ENCODE data around the gene TMED8.

The TMED8 gene

DNA sequence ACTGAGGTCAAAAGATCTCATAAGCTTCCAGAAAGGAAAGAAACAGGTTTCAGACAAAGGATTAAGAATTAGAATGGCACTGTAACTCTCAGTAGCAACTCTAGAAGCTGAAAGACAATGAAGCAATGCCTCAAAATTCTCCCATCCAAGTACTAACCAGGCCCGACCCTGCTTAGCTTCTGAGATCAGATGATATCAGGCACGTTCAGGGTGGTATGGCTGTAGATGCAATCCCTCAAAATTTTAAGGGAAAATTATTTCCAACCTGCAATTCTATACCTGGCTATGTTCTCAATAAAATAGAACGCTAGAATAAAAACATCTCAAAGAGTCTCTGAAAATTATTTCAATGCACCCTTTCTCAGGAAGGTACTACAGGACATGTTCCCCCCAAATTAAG, 26.9 kb upstream of the TMED8 start:
- ChIA-PET POLR2A (no interaction called here), CTCF (no interaction called here)
- TF ChIP-seq ZNF521 (tag by site-specific recombination; IDR thresholded peaks at IDR 0.05) (no peak), ZNF610 (tag by site-specific recombination; IDR thresholded peaks at IDR 0.05; ENCODE audit: borderline replicate concordance) (no peak), ZNF132 (tag by site-specific recombination; IDR thresholded peaks at IDR 0.05; ENCODE audit: borderline replicate concordance) (no peak), HOXD13 (CRISPR knock-in tag; IDR thresholded peaks at IDR 0.05; ENCODE audit: borderline replicate concordance) (no peak), GLI4 (tag by site-specific recombination; IDR thresholded peaks at IDR 0.05) (no peak), KLF7 (tag by site-specific recombination; IDR thresholded peaks at IDR 0.05; ENCODE audit: borderline replicate concordance) (no peak), ZNF623 (tag by site-specific recombination; IDR thresholded peaks at IDR 0.05) (no peak), ZNF658 (tag by site-specific recombination; IDR thresholded peaks at IDR 0.05) (no peak), ZNF37A (tag by site-specific recombination; IDR thresholded peaks at IDR 0.05) (no peak), ZNF792 (tag by site-specific recombination; IDR thresholded peaks at IDR 0.05) (no peak)
- TF ChIP-seq, protein P1, sequence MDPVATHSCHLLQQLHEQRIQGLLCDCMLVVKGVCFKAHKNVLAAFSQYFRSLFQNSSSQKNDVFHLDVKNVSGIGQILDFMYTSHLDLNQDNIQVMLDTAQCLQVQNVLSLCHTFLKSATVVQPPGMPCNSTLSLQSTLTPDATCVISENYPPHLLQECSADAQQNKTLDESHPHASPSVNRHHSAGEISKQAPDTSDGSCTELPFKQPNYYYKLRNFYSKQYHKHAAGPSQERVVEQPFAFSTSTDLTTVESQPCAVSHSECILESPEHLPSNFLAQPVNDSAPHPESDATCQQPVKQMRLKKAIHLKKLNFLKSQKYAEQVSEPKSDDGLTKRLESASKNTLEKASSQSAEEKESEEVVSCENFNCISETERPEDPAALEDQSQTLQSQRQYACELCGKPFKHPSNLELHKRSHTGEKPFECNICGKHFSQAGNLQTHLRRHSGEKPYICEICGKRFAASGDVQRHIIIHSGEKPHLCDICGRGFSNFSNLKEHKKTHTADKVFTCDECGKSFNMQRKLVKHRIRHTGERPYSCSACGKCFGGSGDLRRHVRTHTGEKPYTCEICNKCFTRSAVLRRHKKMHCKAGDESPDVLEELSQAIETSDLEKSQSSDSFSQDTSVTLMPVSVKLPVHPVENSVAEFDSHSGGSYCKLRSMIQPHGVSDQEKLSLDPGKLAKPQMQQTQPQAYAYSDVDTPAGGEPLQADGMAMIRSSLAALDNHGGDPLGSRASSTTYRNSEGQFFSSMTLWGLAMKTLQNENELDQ (tag by site-specific recombination; IDR thresholded peaks at IDR 0.05; ENCODE audit: low read depth) = no peak
- TF ChIP-seq, protein P2, sequence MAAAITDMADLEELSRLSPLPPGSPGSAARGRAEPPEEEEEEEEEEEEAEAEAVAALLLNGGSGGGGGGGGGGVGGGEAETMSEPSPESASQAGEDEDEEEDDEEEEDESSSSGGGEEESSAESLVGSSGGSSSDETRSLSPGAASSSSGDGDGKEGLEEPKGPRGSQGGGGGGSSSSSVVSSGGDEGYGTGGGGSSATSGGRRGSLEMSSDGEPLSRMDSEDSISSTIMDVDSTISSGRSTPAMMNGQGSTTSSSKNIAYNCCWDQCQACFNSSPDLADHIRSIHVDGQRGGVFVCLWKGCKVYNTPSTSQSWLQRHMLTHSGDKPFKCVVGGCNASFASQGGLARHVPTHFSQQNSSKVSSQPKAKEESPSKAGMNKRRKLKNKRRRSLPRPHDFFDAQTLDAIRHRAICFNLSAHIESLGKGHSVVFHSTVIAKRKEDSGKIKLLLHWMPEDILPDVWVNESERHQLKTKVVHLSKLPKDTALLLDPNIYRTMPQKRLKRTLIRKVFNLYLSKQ (tag by site-specific recombination; IDR thresholded peaks at IDR 0.05; ENCODE audit: borderline replicate concordance) = no peak
- TF ChIP-seq, protein P3, sequence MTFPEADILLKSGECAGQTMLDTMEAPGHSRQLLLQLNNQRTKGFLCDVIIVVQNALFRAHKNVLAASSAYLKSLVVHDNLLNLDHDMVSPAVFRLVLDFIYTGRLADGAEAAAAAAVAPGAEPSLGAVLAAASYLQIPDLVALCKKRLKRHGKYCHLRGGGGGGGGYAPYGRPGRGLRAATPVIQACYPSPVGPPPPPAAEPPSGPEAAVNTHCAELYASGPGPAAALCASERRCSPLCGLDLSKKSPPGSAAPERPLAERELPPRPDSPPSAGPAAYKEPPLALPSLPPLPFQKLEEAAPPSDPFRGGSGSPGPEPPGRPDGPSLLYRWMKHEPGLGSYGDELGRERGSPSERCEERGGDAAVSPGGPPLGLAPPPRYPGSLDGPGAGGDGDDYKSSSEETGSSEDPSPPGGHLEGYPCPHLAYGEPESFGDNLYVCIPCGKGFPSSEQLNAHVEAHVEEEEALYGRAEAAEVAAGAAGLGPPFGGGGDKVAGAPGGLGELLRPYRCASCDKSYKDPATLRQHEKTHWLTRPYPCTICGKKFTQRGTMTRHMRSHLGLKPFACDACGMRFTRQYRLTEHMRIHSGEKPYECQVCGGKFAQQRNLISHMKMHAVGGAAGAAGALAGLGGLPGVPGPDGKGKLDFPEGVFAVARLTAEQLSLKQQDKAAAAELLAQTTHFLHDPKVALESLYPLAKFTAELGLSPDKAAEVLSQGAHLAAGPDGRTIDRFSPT (tag by site-specific recombination; IDR thresholded peaks at IDR 0.05) = no peak
- Histone ChIP-seq H3K27ac (ENCODE audit: extremely low read depth, low read depth, low read length) (no peak overlapping the region), H3K4me3 (ENCODE audit: low read depth, low read length) (no peak overlapping the region), H3K4me1 (ENCODE audit: control insufficient read depth, insufficient read depth, low read length) (0 out of 2 replicates have a peak, but pooled peaks cover 4% of the 10 kb centered on the region), H3K36me3 (ENCODE audit: control insufficient read depth in 2 of 2, insufficient read depth in 1 of 2, low read length in 2 of 2) (no peaks in the 10 kb centered on the region; a peak in 1 of 3 replicates), H3K9me3 (ENCODE audit: control insufficient read depth, insufficient read depth, low read depth, low read length) (no peaks in the 10 kb centered on the region)

DNA sequence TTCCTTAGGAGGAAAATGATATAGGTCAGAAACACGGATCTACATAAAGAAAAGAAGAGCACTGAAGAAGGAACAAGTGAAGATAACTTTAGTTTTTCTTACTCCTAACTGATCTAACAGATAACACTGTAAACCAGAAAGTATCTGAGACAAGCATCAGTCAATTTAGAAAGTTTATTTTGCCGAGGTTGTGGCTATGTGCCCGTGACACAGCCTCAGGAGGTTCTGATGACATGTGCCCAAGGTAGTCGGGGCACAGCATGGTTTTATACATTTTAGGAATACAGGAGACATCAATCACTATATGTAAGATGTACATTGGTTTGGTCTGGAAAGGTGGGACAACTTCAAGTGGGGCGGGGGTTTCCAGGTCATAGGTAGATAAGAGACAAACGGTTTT, 23.3 kb upstream of the TMED8 start:
- Histone ChIP-seq H3K27ac (ENCODE audit: extremely low read depth, low read depth, low read length) (no peak overlapping the region), H3K4me1 (ENCODE audit: control insufficient read depth, insufficient read depth, low read length) (0 out of 2 replicates have a peak, but pooled peaks cover 4% of the 10 kb centered on the region), H3K9me3 (ENCODE audit: control insufficient read depth, insufficient read depth, low read depth, low read length) (no peaks in the 10 kb centered on the region), H3K4me3 (ENCODE audit: low read depth, low read length) (no peak overlapping the region), H3K36me3 (ENCODE audit: control insufficient read depth in 2 of 2, insufficient read depth in 1 of 2, low read length in 2 of 2) (no peaks in the 10 kb centered on the region; a peak in 1 of 3 replicates)
- POLR2A ChIA-PET = no interaction called here
- TF ChIP-seq GLI2 (tag by site-specific recombination; IDR thresholded peaks at IDR 0.05; ENCODE audit: borderline replicate concordance, low read depth) (no peak), ZNF596 (tag by site-specific recombination; IDR thresholded peaks at IDR 0.05) (no peak), TRIM28 (IDR thresholded peaks at IDR 0.05; ENCODE audit: borderline replicate concordance, low read length) (no peak), GLIS1 (tag by site-specific recombination; IDR thresholded peaks at IDR 0.05) (no peak), ZNF776 (tag by site-specific recombination; IDR thresholded peaks at IDR 0.05; ENCODE audit: borderline replicate concordance) (no peak), REPIN1 (tag by site-specific recombination; IDR thresholded peaks at IDR 0.05; ENCODE audit: low read depth) (no peak), ZNF548 (tag by site-specific recombination; IDR thresholded peaks at IDR 0.05) (no peak), ZSCAN30 (tag by site-specific recombination; IDR thresholded peaks at IDR 0.05) (no peak), ZBTB20 (tag by site-specific recombination; IDR thresholded peaks at IDR 0.05) (no peak), MYNN (tag by site-specific recombination; IDR thresholded peaks at IDR 0.05; ENCODE audit: borderline replicate concordance) (no peak), KLF8 (tag by site-specific recombination; IDR thresholded peaks at IDR 0.05) (no peak), ZNF677 (tag by site-specific recombination; IDR thresholded peaks at IDR 0.05) (no peak), ZNF701 (tag by site-specific recombination; IDR thresholded peaks at IDR 0.05) (no peak)
- TF ChIP-seq, protein P4, sequence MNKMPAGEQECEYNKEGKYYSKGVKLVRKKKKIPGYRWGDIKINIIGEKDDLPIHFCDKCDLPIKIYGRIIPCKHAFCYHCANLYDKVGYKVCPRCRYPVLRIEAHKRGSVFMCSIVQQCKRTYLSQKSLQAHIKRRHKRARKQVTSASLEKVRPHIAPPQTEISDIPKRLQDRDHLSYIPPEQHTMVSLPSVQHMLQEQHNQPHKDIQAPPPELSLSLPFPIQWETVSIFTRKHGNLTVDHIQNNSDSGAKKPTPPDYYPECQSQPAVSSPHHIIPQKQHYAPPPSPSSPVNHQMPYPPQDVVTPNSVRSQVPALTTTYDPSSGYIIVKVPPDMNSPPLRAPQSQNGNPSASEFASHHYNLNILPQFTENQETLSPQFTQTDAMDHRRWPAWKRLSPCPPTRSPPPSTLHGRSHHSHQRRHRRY (tag by site-specific recombination; IDR thresholded peaks at IDR 0.05) = no peak
- TF ChIP-seq, protein P5, sequence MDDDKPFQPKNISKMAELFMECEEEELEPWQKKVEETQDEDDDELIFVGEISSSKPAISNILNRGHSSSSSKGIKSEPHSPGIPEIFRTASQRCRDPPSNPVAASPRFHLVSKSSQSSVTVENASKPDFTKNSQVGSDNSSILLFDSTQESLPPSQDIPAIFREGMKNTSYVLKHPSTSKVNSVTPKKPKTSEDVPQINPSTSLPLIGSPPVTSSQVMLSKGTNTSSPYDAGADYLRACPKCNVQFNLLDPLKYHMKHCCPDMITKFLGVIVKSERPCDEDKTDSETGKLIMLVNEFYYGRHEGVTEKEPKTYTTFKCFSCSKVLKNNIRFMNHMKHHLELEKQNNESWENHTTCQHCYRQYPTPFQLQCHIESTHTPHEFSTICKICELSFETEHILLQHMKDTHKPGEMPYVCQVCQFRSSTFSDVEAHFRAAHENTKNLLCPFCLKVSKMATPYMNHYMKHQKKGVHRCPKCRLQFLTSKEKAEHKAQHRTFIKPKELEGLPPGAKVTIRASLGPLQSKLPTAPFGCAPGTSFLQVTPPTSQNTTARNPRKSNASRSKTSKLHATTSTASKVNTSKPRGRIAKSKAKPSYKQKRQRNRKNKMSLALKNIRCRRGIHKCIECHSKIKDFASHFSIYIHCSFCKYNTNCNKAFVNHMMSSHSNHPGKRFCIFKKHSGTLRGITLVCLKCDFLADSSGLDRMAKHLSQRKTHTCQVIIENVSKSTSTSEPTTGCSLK (tag by site-specific recombination; IDR thresholded peaks at IDR 0.05) = no peak
- CTCF ChIA-PET = no interaction called here
